RWPE2 (cell line): ENCODE results near the gene TSHZ2.
"Not testable (repeated sequence)": the region's sequence is repeated elsewhere in the genome, so short reads cannot be mapped to it uniquely, and the experiment has no call there.

Experiments
- ATAC-seq: fragments of 200-7000 bp; cut with Tn5 transposase; 3 replicates; pipeline ENCODE4 v1.9.1; 2021; ENCODE audit warnings: low read depth
- DNase-seq: peaks from one replicate; pipeline ENCODE4 v3.0.0-alpha.2; 2020; ENCODE audit warnings: low spot score
- H3K27ac ChIP-seq: fragments of 450-650 bp; 2 replicates; pipeline ENCODE4 v1.5.1; 2017; ENCODE audit warnings: mild to moderate bottlenecking; ENCODE audit not compliant: poor library complexity, severe bottlenecking
- H3K27me3 ChIP-seq: fragments of 250-450 bp; sonication (Bioruptor Pico); 2 replicates; pipeline ENCODE4 v1.5.1; 2021; ENCODE audit warnings: mild to moderate bottlenecking, moderate library complexity; ENCODE audit not compliant: insufficient read depth, poor library complexity, severe bottlenecking
- H3K36me3 ChIP-seq: fragments of 250-450 bp; sonication (Bioruptor Pico); 2 replicates; pipeline ENCODE4 v1.5.1; 2020; ENCODE audit warnings: low read depth, mild to moderate bottlenecking, moderate library complexity
- H3K4me1 ChIP-seq: fragments of 250-450 bp; sonication (Bioruptor Pico); 2 replicates; pipeline ENCODE4 v1.5.1; 2021; ENCODE audit warnings: mild to moderate bottlenecking, moderate library complexity; ENCODE audit not compliant: insufficient read depth, poor library complexity, severe bottlenecking
- H3K4me3 ChIP-seq: fragments of 250-450 bp; sonication (Bioruptor Pico); 2 replicates; pipeline ENCODE4 v1.5.1; 2021; ENCODE audit warnings: mild to moderate bottlenecking, moderate library complexity; ENCODE audit not compliant: severe bottlenecking
- H3K9me3 ChIP-seq: fragments of 250-450 bp; sonication (Bioruptor Pico); 2 replicates; pipeline ENCODE4 v1.5.1; 2021; ENCODE audit warnings: mild to moderate bottlenecking, moderate library complexity; ENCODE audit not compliant: severe bottlenecking
- TF ChIP-seq, protein P1 (sequence below): fragments of 450-650 bp; IDR thresholded peaks from one replicate; pipeline ENCODE4 v1.5.1; 2017; ENCODE audit warnings: mild to moderate bottlenecking, moderate library complexity; ENCODE audit not compliant: poor library complexity, severe bottlenecking

Gene TSHZ2

DNA sequence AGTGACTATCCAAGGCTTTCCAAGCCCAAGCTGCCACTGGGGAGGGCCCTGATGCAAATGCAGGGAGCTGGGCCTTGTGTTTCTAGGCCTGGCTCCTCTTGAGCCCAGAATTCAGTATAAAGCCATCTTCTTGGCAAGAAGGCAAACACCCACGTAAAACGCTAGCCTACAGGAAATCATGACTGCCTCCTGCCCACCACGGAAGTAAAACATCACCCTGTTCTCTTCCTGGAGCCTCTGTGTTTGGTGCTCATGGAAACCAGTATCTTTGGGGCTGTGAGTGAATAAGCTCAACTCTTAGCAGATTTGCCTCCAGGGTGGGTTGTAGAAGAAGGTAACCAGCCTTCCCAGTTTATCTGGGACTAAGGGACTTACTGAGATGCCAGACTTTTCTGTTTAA lies 350.5 kb downstream of the TSHZ2 start:
- no peak; the same call in 2 of the 3 replicates for ATAC-seq
- no peak overlapping the region for H3K4me3 ChIP-seq
- H3K36me3 ChIP-seq, result no peaks in the 10 kb centered on the region
- no peaks in the 10 kb centered on the region for H3K4me1 ChIP-seq
- TF ChIP-seq, protein P1, sequence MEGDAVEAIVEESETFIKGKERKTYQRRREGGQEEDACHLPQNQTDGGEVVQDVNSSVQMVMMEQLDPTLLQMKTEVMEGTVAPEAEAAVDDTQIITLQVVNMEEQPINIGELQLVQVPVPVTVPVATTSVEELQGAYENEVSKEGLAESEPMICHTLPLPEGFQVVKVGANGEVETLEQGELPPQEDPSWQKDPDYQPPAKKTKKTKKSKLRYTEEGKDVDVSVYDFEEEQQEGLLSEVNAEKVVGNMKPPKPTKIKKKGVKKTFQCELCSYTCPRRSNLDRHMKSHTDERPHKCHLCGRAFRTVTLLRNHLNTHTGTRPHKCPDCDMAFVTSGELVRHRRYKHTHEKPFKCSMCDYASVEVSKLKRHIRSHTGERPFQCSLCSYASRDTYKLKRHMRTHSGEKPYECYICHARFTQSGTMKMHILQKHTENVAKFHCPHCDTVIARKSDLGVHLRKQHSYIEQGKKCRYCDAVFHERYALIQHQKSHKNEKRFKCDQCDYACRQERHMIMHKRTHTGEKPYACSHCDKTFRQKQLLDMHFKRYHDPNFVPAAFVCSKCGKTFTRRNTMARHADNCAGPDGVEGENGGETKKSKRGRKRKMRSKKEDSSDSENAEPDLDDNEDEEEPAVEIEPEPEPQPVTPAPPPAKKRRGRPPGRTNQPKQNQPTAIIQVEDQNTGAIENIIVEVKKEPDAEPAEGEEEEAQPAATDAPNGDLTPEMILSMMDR, result no peak
- no peak for DNase-seq
- no peaks in the 10 kb centered on the region for H3K9me3 ChIP-seq
- no peaks in the 10 kb centered on the region for H3K27me3 ChIP-seq
- no peak overlapping the region for H3K27ac ChIP-seq

DNA sequence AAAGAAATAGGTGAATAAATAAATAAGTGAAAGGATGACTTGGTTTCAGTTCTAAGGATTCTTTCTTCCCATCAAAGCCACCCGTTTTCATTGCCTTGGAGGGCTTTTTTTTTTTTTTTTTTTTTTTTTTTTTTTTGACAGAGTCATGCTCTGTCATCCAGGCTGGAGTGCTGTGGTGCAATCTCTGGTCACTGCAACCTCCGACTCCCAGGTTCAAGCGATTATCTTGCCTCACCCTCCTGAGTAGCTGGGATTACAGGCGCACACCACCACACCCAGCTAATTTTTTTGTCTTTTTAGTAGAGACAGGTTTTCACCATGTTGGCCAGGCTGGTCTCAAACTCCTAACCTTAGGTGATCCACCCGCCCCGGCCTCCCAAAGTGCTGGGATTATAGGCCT lies 351.3 kb downstream of the TSHZ2 start:
- H3K27ac ChIP-seq, DNase-seq, H3K4me1 ChIP-seq, ATAC-seq, H3K27me3 ChIP-seq, H3K4me3 ChIP-seq, H3K9me3 ChIP-seq, H3K36me3 ChIP-seq: not testable (repeated sequence)

DNA sequence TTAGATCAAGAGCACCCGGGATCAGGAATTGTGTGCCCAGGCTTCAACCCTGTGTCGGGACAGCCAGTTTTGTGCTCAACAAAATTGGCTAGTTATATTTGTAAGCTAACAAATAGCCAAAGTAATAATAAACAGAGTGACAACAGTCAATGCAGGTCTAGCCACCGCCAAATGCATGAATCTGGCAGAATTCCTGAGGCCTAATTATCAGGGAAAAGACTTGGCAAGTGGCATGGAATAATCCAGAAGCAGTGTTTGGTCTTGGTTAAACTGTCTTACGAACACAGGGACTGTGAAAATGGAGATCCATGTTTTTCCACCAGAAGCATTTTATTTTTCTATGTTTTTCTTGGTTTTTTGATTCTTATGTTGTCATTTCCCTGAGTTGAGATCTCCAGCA lies 352.7 kb downstream of the TSHZ2 start:
- Histone ChIP-seq H3K9me3 (no peaks in the 10 kb centered on the region), H3K4me1 (no peaks in the 10 kb centered on the region), H3K27ac (no peak overlapping the region), H3K4me3 (no peak overlapping the region), H3K27me3 (no peaks in the 10 kb centered on the region), H3K36me3 (no peaks in the 10 kb centered on the region)
- no peak for DNase-seq
- TF ChIP-seq, protein P1, result no peak
- ATAC-seq, result no peak

DNA sequence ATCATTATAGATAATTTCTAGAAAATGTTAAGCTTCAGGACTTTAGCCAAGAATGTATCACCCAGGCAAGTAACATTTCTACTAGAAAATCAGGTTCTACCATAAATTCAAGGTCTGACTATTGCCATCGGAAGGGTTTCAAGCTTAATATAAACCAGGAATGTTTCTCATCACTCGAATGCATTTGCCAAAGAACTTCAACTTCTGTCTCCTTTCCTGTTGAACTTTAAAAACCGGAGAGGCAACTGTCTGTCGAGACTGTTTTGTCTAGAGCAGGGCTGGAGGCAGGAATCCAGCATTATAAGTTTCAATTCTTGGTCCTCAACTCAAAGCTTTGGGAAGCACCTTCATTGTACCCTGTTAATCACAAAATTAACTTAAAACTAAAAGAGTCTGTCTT lies 356.8 kb downstream of the TSHZ2 start:
- DNase-seq (no peak), ATAC-seq (no peak)
- no peaks in the 10 kb centered on the region for H3K27me3 ChIP-seq

DNA sequence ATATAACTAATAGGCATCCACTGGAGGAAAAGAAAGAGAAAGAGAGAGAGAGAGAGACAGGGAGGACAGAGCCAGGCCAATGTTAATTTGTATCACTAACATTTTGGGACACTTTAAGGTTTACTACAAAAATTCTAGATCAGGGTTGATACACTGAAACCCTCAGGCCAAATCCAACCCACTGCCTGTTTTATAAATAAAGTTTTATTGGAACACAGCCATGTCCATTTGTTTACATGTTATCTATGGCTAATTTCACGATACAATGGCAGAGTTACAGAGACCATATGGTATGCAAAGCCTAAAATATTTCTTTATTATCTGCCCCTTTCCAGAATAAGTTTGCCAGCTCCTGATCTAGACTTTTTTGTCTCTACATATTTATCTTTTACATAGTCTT lies 357.6 kb downstream of the TSHZ2 start:
- TF ChIP-seq, protein P1, result no peak
- DNase-seq (no peak), ATAC-seq (no peak)
- no peak overlapping the region for H3K27ac ChIP-seq
- H3K4me3 ChIP-seq, result no peak overlapping the region
- H3K36me3 ChIP-seq, result no peaks in the 10 kb centered on the region
- peaks cover 7% of the 10 kb centered on the region for H3K4me1 ChIP-seq
- H3K27me3 ChIP-seq, result no peaks in the 10 kb centered on the region
- H3K9me3 ChIP-seq, result no peaks in the 10 kb centered on the region

More for the DNA sequence above, 356.8 kb downstream of the TSHZ2 start:
- TF ChIP-seq, protein P1, result no peak
- H3K27ac ChIP-seq, result no peak overlapping the region
- no peaks in the 10 kb centered on the region for H3K9me3 ChIP-seq
- H3K4me1 ChIP-seq, result peaks cover 7% of the 10 kb centered on the region
- H3K36me3 ChIP-seq, result no peaks in the 10 kb centered on the region
- H3K4me3 ChIP-seq, result no peak overlapping the region
